HAP-1 (cell line): Measurements from ENCODE around the gene EDARADD.
"Not testable (repeated sequence)": the region's sequence is repeated elsewhere in the genome, so short reads cannot be mapped to it uniquely, and the experiment has no call there.

Source experiments
- DNase-seq, 2 experiments: peaks; one replicate each; pipeline ENCODE4 v3.0.0-alpha.2; 2016 to 2020; ENCODE audit warnings: low spot score in 2 of 2
- H3K27me3 ChIP-seq: fragments of 250-450 bp; sonication (Bioruptor Pico); 2 replicates; pipeline ENCODE4 v1.5.1; 2020; ENCODE audit warnings: low read depth, mild to moderate bottlenecking, moderate library complexity
- H3K36me3 ChIP-seq: fragments of 250-450 bp; sonication (Bioruptor Pico); replicated peaks from 2 replicates; pipeline ENCODE4 v1.5.1; 2020; ENCODE audit warnings: mild to moderate bottlenecking
- H3K4me1 ChIP-seq: fragments of 250-450 bp; sonication (Bioruptor Pico); 2 replicates; pipeline ENCODE4 v1.5.1; 2020; ENCODE audit warnings: mild to moderate bottlenecking
- H3K4me3 ChIP-seq: fragments of 250-450 bp; sonication (Bioruptor Pico); 2 replicates; pipeline ENCODE4 v1.5.1; 2020; ENCODE audit warnings: mild to moderate bottlenecking, moderate library complexity
- H3K9me3 ChIP-seq: fragments of 250-450 bp; sonication (Bioruptor Pico); 2 replicates; pipeline ENCODE4 v1.5.1; 2020; ENCODE audit warnings: mild to moderate bottlenecking, moderate library complexity
- in situ Hi-C: fragments of 300-500 bp; cut with MboI; formaldehyde crosslinking; loops from 3 replicates; pipeline ENCODE4 v1.14.3; 2020; ENCODE audit warnings: low sequenced_read_pairs, inconsistent platforms, mixed read lengths

The EDARADD gene

DNA sequence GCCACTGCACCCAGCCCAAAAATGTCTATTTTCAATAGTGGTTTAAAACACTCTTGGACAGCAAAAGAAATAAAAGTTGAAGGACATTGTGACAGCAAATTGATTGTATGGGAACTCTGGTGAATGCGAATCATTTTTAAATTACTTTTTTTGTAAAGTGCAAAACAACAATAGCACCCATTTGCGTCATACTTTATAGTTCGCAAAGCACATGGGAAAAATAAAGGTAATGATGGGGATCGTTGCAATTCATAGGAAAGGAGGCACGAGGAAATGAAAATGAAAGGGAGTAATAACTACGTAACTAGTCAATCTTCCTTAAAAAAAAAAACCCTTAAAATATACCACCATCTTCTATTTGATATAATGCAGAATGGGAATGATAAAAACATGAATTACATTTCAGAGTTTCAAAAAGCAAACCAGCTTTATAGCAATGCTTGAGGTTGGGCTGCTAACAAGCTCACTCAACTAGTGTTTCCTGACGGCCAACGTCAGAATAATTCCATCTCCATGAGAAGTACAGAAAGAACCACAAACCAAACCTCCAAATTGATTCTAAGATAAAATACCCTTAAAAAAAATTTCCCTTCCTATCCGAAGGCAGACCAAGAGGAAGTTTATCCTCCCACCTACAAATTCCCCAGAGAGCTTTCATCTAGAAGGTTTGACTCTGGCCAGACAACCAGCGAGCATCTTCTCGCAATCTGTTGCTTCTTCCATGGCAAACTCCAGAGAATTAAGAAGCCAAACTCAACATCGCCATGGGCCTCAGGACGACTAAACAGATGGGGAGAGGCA lies at the start of gene EDARADD:
TSS of gene EDARADD (plus strand) at position 606 of the 801 bp plus-strand sequence. CDS start at position 765, 159 bp downstream.
- no peak for DNase-seq
- no peaks in the 10 kb centered on the region for H3K9me3 ChIP-seq
- H3K36me3 ChIP-seq, result no peaks in the 10 kb centered on the region
- H3K4me3 ChIP-seq, result peak within 1 kb of the TSS; percentile 80
- in situ Hi-C loops, result no loop called here
- no peaks in the 10 kb centered on the region for H3K27me3 ChIP-seq
- H3K4me1 ChIP-seq, result peaks cover 10% of the 10 kb centered on the region

DNA sequence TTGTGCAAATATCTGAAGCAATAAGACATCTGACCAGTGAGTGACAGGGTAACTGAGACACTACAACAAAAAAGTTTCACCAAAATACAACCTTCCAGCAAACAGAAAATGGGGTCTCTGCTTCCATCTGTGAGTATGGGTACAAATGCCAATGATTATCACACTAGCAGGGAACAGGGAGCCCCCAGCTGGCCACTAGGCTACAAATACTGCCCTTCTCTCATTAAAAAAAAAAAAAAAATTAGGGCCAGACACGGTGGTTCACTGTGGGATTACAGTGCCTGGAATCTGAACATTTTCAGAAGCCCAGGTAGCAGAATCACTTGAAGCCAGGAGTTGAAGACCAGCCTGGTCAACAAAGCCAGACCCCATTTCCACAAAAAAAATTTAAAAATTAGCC lies 48.4 kb upstream of the EDARADD start:
- Histone ChIP-seq H3K27me3 (no peaks in the 10 kb centered on the region), H3K4me3 (no peak overlapping the region), H3K9me3 (no peaks in the 10 kb centered on the region), H3K36me3 (no peaks in the 10 kb centered on the region), H3K4me1 (no peaks in the 10 kb centered on the region)
- peak in 1 of 2 experiments; percentile 24 for DNase-seq
- in situ Hi-C loops, result no loop called here

GRCh38 chr1:236348071-236348470 lies 46.0 kb upstream of the EDARADD start:
- Histone ChIP-seq H3K4me1 (no peaks in the 10 kb centered on the region), H3K4me3 (no peak overlapping the region), H3K27me3 (no peaks in the 10 kb centered on the region), H3K36me3 (no peaks in the 10 kb centered on the region), H3K9me3 (no peaks in the 10 kb centered on the region)
- no peak for DNase-seq
- in situ Hi-C loops, result no loop called here

DNA sequence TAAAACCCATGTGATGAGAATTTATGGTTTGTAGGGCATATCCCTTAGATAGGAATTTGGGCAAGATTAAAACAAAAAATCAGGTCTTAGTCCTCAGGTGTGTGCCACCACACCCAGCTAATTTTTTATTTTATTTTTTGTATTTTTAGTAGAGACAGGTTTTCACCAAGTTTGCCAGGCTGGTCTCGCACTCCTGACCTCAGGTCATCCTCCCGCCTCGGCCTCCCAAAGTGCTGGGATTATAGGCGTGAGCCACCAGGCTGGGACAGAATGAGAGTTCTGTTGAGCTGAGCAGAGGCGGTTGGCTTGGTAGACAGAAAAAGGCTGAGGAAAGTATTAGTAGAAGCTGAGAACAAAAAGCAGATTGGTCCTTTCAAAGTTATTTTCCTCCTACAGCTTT lies 43.8 kb upstream of the EDARADD start:
- in situ Hi-C loops, result no loop called here
- no peaks in the 10 kb centered on the region for H3K36me3 ChIP-seq
- no peak for DNase-seq
- no peaks in the 10 kb centered on the region for H3K9me3 ChIP-seq
- H3K27me3 ChIP-seq, result no peaks in the 10 kb centered on the region
- peaks cover 5% of the 10 kb centered on the region for H3K4me1 ChIP-seq
- H3K4me3 ChIP-seq, result no peak overlapping the region

- H3K4me1 ChIP-seq, result peaks cover 5% of the 10 kb centered on the region
- H3K9me3 ChIP-seq, result no peaks in the 10 kb centered on the region
- in situ Hi-C loops, result no loop called here
- H3K36me3 ChIP-seq, result no peaks in the 10 kb centered on the region
- H3K27me3 ChIP-seq, result no peaks in the 10 kb centered on the region
- DNase-seq, result no peak
- no peak overlapping the region for H3K4me3 ChIP-seq
Observed at GRCh38 chr1:236351875-236352573, 42.1 kb upstream of the EDARADD start.

DNA sequence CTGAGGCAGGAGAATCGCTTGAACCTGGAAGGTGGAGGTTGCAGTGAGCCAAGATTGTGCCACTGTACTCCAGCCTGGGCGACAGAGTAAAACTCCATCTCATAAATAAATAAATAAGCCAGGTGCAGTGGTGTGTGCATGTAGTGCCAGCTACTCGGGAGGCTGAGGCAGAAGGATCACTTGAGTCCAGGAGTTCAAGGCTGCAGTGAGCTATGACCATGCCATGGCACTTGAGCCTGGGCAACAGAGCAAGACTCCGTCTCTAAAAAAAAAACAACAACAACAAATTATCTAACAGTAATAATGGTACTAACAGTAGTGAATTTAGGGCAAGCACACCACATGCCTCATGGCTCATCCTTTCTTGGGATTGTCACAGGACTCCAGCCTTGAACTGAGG lies 41.3 kb upstream of the EDARADD start:
- H3K27me3 ChIP-seq, DNase-seq, H3K36me3 ChIP-seq, H3K4me3 ChIP-seq, H3K9me3 ChIP-seq, H3K4me1 ChIP-seq, in situ Hi-C loops: not testable (repeated sequence)

- Histone ChIP-seq H3K27me3 (no peaks in the 10 kb centered on the region), H3K4me1 (peaks cover 5% of the 10 kb centered on the region), H3K36me3 (no peaks in the 10 kb centered on the region), H3K4me3 (no peak overlapping the region), H3K9me3 (0 out of 2 replicates have a peak, but pooled peaks cover 3% of the 10 kb centered on the region)
- DNase-seq, result peak in 1 of 2 experiments; percentile 4
- in situ Hi-C loops, result no loop called here
Observed at GRCh38 chr1:236353813-236354212, 40.3 kb upstream of the EDARADD start.

DNA sequence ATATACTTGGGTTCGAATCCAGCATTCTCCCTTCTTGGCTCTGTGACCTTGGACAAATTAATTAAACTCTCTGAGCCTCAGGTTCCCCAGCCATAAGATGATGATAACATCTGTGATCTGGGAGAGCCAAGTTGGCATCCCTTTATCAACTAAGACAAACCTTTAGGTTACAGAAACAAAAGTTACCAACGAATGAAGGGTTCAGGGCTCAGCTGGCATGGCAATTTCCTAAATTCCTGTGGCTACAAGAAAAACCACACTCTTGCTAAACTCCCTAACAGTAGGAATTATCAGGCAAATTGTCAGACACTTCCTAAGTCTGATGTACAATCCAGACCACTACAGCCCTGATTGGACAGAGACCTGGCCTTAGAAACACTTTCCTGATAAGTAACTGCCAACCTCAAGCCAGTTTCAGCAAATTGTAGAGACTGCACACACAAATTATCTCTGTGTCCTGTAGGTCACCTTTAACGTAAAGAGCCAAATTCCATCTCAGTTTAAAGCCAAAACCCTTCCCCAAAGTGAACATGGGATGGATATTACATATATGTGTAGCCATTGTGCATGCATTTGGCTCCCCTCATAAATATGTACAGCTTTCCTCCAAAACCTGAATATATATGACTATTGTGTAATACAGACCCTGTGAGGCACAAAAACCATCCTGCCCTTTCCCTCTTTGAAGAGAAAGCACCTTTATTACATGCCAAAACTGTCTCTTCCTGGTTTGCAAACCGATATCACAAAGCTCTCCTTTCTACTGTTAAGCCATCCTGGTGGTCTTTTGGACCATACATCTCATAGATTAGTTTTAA lies 39.5 kb upstream of the EDARADD start:
- DNase-seq, result no peak
- no peak overlapping the region for H3K4me3 ChIP-seq
- H3K27me3 ChIP-seq, result no peaks in the 10 kb centered on the region
- in situ Hi-C loops, result no loop called here
- H3K9me3 ChIP-seq, result 0 out of 2 replicates have a peak, but pooled peaks cover 3% of the 10 kb centered on the region
- peaks cover 5% of the 10 kb centered on the region for H3K4me1 ChIP-seq
- no peaks in the 10 kb centered on the region for H3K36me3 ChIP-seq

DNA sequence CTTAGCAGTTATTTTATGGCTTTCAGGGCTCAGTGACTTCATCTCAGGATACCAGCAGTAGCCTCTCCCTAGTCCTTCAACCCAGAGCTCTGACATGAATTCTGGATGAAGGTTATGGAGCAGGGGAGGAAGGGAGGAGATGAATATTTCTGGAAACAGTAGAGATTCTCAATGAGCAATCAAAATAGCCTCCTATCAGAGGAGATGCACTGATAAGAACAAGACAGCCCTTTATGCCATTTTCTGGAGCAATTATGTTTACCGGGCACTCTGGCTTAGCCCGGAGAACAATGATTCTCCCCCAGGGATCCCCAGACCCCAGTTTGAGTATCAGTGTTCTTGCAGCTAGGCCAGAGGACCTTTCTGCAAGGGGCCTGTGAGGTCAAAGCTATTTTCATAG lies 37.9 kb upstream of the EDARADD start:
- no peak for DNase-seq
- in situ Hi-C loops, result no loop called here
- no peaks in the 10 kb centered on the region for H3K36me3 ChIP-seq
- H3K27me3 ChIP-seq, result no peaks in the 10 kb centered on the region
- peaks cover 5% of the 10 kb centered on the region for H3K4me1 ChIP-seq
- no peak overlapping the region for H3K4me3 ChIP-seq
- 0 out of 2 replicates have a peak, but pooled peaks cover 3% of the 10 kb centered on the region for H3K9me3 ChIP-seq

DNA sequence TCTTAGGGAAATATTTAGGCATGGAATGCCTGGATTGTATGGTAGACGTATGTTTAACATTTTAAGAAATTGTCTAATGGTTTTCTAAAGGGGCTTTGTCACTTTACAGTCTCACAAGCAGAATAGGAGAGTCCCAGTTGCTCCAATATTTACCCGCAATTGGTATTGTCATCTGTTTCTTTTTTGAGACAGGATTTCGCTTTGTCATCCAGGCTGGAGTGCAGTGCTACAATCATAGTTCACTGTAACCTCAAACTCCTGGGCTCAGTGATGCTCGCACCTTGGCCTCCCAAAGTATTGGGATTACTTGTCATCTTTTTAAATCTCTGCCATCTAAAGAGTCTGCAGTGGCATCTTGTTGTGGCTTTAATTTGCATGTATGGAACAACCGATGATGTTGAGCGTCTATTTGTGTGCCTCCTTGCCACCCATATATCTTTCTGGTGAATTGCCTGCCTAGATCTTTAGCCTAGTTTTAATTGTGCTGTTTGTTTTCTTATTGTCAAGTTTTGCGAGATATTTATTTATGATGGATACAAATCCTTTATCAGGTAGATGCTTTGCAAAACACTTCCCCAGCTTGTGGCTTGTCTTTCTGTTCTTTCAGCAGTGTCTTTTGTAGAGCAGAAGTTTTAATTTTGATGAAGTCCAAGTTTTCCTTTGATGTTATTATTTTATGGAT lies 32.0 kb upstream of the EDARADD start:
- DNase-seq, result no peak
- Histone ChIP-seq H3K4me3 (no peak overlapping the region), H3K36me3 (no peaks in the 10 kb centered on the region), H3K27me3 (no peaks in the 10 kb centered on the region), H3K9me3 (0 out of 2 replicates have a peak, but pooled peaks cover 3% of the 10 kb centered on the region), H3K4me1 (no peaks in the 10 kb centered on the region)
- in situ Hi-C loops, result no loop called here

GRCh38 chr1:236363237-236363636 lies 30.8 kb upstream of the EDARADD start:
- H3K4me1 ChIP-seq, result no peaks in the 10 kb centered on the region
- in situ Hi-C loops, result no loop called here
- 0 out of 2 replicates have a peak, but pooled peaks cover under 1% of the 10 kb centered on the region for H3K9me3 ChIP-seq
- H3K4me3 ChIP-seq, result no peak overlapping the region
- no peak for DNase-seq
- no peaks in the 10 kb centered on the region for H3K27me3 ChIP-seq
- no peaks in the 10 kb centered on the region for H3K36me3 ChIP-seq

GRCh38 chr1:236365999-236366570 lies 28.0 kb upstream of the EDARADD start:
- DNase-seq, result no peak
- Histone ChIP-seq H3K9me3 (no peaks in the 10 kb centered on the region), H3K4me3 (no peak overlapping the region), H3K36me3 (no peaks in the 10 kb centered on the region), H3K27me3 (no peaks in the 10 kb centered on the region), H3K4me1 (no peaks in the 10 kb centered on the region)
- in situ Hi-C loops, result no loop called here

DNA sequence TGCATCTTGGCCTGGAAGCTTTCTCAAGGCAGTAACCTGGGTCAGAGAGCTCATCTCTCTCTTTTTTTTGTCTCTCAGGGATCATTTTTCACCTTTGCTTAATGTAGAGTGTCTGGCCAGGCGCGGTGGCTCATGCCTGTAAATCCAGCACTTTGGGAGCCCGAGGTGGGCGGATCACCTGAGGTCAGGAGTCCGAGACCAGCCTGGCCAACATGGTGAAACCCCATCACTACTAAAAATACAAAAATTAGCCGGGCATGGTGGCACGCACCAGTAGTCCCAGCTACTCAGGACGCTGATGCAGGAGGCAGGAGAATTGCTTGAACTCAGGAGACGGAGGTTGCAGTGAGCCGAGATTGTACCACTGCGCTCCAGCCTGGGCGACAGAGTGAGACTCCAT lies 27.4 kb upstream of the EDARADD start:
- H3K36me3 ChIP-seq, in situ Hi-C loops, H3K9me3 ChIP-seq, H3K4me1 ChIP-seq, DNase-seq, H3K4me3 ChIP-seq, H3K27me3 ChIP-seq: not testable (repeated sequence)
